Caco-2 (cell line): ENCODE results near the gene CAPN8. TPM values are rescaled to one million over a fixed set of nuclear protein-coding genes. Genes with fewer than 3 reads are reported as not detected.
A peak's percentile ranks its signal among the peaks of the same experiment; 100 is the strongest.

Experiments used
- BruUV-seq: library from RNA; stranded (reverse); fragments of 400-500 nt; replicated peaks from 2 replicates; lab custom pipeline; 2021; lab: Mats Ljungman, UMichigan
- CTCF ChIA-PET: fragments of 300-600 bp; sonication (Branson Sonifier 250); formaldehyde crosslinking; loops from one replicate; lab custom pipeline; 2022; ENCODE audit warnings: antibody characterized with exemption; lab: Charles Lee
- POLR2A ChIA-PET: fragments of 300-600 bp; sonication (Branson Sonifier 250); formaldehyde crosslinking; loops from one replicate; lab custom pipeline; 2022; ENCODE audit warnings: antibody characterized with exemption; lab: Charles Lee
- DNase-seq, 2 experiments: peaks; one replicate each; pipeline versions ENCODE4 v3.0.0 to v3.0.0-alpha.2; 2020 to 2022
- H3K27me3 ChIP-seq: replicated peaks from 2 replicates; pipeline ENCODE4 v1.6.0; 2011; ENCODE audit warnings: low read length; ENCODE audit not compliant: control insufficient read depth, insufficient read depth
- H3K36me3 ChIP-seq: 2 replicates; pipeline ENCODE4 v1.5.1; 2011; ENCODE audit warnings: low read length; ENCODE audit not compliant: control insufficient read depth, insufficient read depth
- H3K4me1 ChIP-seq: fragments of 250-450 bp; sonication (Bioruptor Pico); 2 replicates; pipeline ENCODE4 v1.5.1; 2020; ENCODE audit warnings: mild to moderate bottlenecking
- H3K4me3 ChIP-seq: 2 replicates; pipeline ENCODE4 v1.5.1; 2011; ENCODE audit warnings: low read depth, mild to moderate bottlenecking, control low read depth, low read length
- H3K9me3 ChIP-seq: fragments of 250-450 bp; sonication (Bioruptor Pico); 2 replicates; pipeline ENCODE4 v1.5.1; 2020; ENCODE audit warnings: mild to moderate bottlenecking, moderate library complexity
- H3K27ac Mint-ChIP-seq: one replicate; pipeline ENCODE4 v1.8.0; 2022; ENCODE audit warnings: mixed read lengths; ENCODE audit not compliant: unreplicated experiment
- H3K27me3 Mint-ChIP-seq: one replicate; pipeline ENCODE4 v1.8.0; 2022; ENCODE audit warnings: mixed read lengths; ENCODE audit not compliant: insufficient read depth, unreplicated experiment
- H3K36me3 Mint-ChIP-seq: one replicate; pipeline ENCODE4 v1.8.0; 2022; ENCODE audit warnings: mild to moderate bottlenecking, mixed read lengths; ENCODE audit not compliant: insufficient read depth, unreplicated experiment
- H3K4me1 Mint-ChIP-seq: one replicate; pipeline ENCODE4 v1.8.0; 2022; ENCODE audit warnings: low read depth, mixed read lengths; ENCODE audit not compliant: unreplicated experiment
- H3K4me3 Mint-ChIP-seq: one replicate; pipeline ENCODE4 v1.8.0; 2022; ENCODE audit warnings: mild to moderate bottlenecking, moderate library complexity, mixed read lengths; ENCODE audit not compliant: unreplicated experiment
- H3K9me3 Mint-ChIP-seq: one replicate; pipeline ENCODE4 v1.8.0; 2022; ENCODE audit warnings: mixed read lengths; ENCODE audit not compliant: unreplicated experiment
- CTCF ChIP-seq, 2 experiments: fragments of 200-600 bp in 1 of 2; IDR thresholded peaks; 1 replicate in 1 of 2; 2 replicates in 1 of 2; pipeline versions ENCODE4 v1.5.1 to v1.8.0; 2011 to 2022; ENCODE audit warnings: antibody characterized with exemption in 1 of 2, control low read depth in 1 of 2, inconsistent platforms in 1 of 2, low read depth in 1 of 2, low read length in 1 of 2, mild to moderate bottlenecking in 1 of 2, moderate library complexity in 1 of 2; ENCODE audit not compliant: insufficient read depth in 1 of 2, severe bottlenecking in 1 of 2, unreplicated experiment in 1 of 2
- intact Hi-C: fragments of 100-400 bp; cut with micrococcal nuclease; formaldehyde crosslinking; loops from one replicate; pipeline ENCODE4 v1.10.0; 2022; ENCODE audit not compliant: unreplicated experiment
- total RNA-seq: library from RNA; stranded (reverse); gene quantifications from 2 replicates; pipeline ENCODE4 v1.2.3, GENCODE V29; 2022

Gene CAPN8
- total RNA-seq, 1 experiment from 2014 or later, result 4.1 TPM

- no peak for TF ChIP-seq CTCF (IDR thresholded peaks at IDR 0.05; ENCODE audit: insufficient read depth in 1 of 2, low read depth in 1 of 2, low read length in 1 of 2, severe bottlenecking in 1 of 2, unreplicated experiment in 1 of 2)
- DNase-seq, result no peak
- no peaks in the 10 kb centered on the region for H3K36me3 Mint-ChIP-seq
- no TSS peak for BruUV-seq
- intact Hi-C loops, result no loop called here
- CTCF ChIA-PET, result no interaction called here
- no peaks in the 10 kb centered on the region for H3K9me3 Mint-ChIP-seq
- Histone ChIP-seq H3K9me3 (no peaks in the 10 kb centered on the region), H3K4me1 (peaks cover 20% of the 10 kb centered on the region), H3K36me3 (no peaks in the 10 kb centered on the region), H3K4me3 (no peak overlapping the region), H3K27me3 (no peaks in the 10 kb centered on the region)
- no peaks in the 10 kb centered on the region for H3K27me3 Mint-ChIP-seq
- POLR2A ChIA-PET, result no interaction called here
- peak overlapping the region; percentile 85 for H3K27ac Mint-ChIP-seq
- H3K4me1 Mint-ChIP-seq, result peaks cover 14% of the 10 kb centered on the region
- no peak overlapping the region for H3K4me3 Mint-ChIP-seq
These were observed 45.1 kb downstream of the CAPN8 start for GRCh38 chr1:223620297-223620897.

GRCh38 chr1:223618680-223619079 is 46.8 kb downstream of the CAPN8 start:
- Mint-ChIP-seq H3K27me3 (no peaks in the 10 kb centered on the region), H3K4me1 (peaks cover 14% of the 10 kb centered on the region), H3K4me3 (no peak overlapping the region), H3K36me3 (no peaks in the 10 kb centered on the region), H3K9me3 (no peaks in the 10 kb centered on the region), H3K27ac (no peak overlapping the region)
- H3K9me3 ChIP-seq, result no peaks in the 10 kb centered on the region
- H3K4me3 ChIP-seq, result no peak overlapping the region
- no TSS peak for BruUV-seq
- TF ChIP-seq CTCF (IDR thresholded peaks at IDR 0.05; ENCODE audit: insufficient read depth in 1 of 2, low read depth in 1 of 2, low read length in 1 of 2, severe bottlenecking in 1 of 2, unreplicated experiment in 1 of 2), result no peak
- H3K4me1 ChIP-seq, result peaks cover 20% of the 10 kb centered on the region
- no peaks in the 10 kb centered on the region for H3K36me3 ChIP-seq
- ChIA-PET CTCF (no interaction called here), POLR2A (no interaction called here)
- no peak for DNase-seq
- H3K27me3 ChIP-seq, result no peaks in the 10 kb centered on the region
- intact Hi-C loops, result no loop called here

GRCh38 chr1:223617323-223618070 is 48.0 kb downstream of the CAPN8 start:
- BruUV-seq, result no TSS peak

More at GRCh38 chr1:223617323-223618070, 48.0 kb downstream of the CAPN8 start:
- ChIA-PET CTCF (interaction anchor here (1.1 kb wide), 2 partner anchors 61 to 484 kb away, joined by 3 to 4 read pairs; no protein-coding TSS in a partner anchor), POLR2A (no interaction called here)
- Mint-ChIP-seq H3K4me1 (peaks cover 8% of the 10 kb centered on the region), H3K4me3 (no peak overlapping the region), H3K36me3 (no peaks in the 10 kb centered on the region), H3K27ac (no peak overlapping the region), H3K27me3 (no peaks in the 10 kb centered on the region), H3K9me3 (no peaks in the 10 kb centered on the region)
- intact Hi-C loops, result no loop called here
- Histone ChIP-seq H3K4me1 (peaks cover 13% of the 10 kb centered on the region), H3K36me3 (no peaks in the 10 kb centered on the region), H3K4me3 (no peak overlapping the region), H3K27me3 (no peaks in the 10 kb centered on the region), H3K9me3 (no peaks in the 10 kb centered on the region)
- TF ChIP-seq CTCF (IDR thresholded peaks at IDR 0.05; ENCODE audit: insufficient read depth in 1 of 2, low read depth in 1 of 2, low read length in 1 of 2, severe bottlenecking in 1 of 2, unreplicated experiment in 1 of 2), result no peak
- DNase-seq, result no peak
